ENCODE measurements around the gene WDR86. TPM values are rescaled to one million over a fixed set of nuclear protein-coding genes. Genes with fewer than 3 reads are reported as not detected.
A peak's percentile ranks its signal among the peaks of the same experiment; 100 is the strongest.

Gene WDR86
- total RNA-seq, 1 experiment from 2014 or later, result 0.86 TPM

DNA sequence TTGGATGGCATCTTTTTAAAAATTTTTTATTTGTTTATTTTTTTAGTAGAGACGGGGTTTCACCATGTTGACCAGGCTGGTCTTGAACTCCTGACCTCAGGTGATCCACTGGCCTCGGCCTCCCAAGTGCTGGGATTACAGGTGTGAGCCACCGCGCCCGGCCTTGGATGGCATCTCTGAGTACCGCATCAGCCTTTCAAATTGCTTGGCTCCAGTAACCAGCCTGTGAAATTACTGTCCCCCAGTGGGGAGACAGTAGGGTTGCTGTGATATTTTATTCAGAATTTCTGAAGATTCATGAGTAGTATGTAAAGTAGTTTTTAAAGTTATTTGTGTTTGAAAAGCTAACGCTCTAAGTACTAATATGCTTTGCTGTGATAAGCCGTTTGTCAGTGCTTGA is 67.0 kb downstream of the WDR86 start:
- no TSS peak for BruUV-seq (replicated peaks)
- Histone ChIP-seq H3K4me3 (ENCODE audit: low read depth, low read length, poor library complexity, severe bottlenecking) (peak overlapping the region; percentile 93), H3K36me3 (ENCODE audit: insufficient read depth, low read length, poor library complexity, severe bottlenecking) (peaks cover 14% of the 10 kb centered on the region), H3K27ac (ENCODE audit: low read depth, low read length, poor library complexity, severe bottlenecking) (no peak overlapping the region), H3K27me3 (replicated peaks; ENCODE audit: insufficient read depth, low read depth, low read length, poor library complexity) (no peaks in the 10 kb centered on the region), H3K9me3 (ENCODE audit: low read depth, low read length, poor library complexity, severe bottlenecking) (no peaks in the 10 kb centered on the region), H3K4me1 (ENCODE audit: insufficient read depth, low read length, poor library complexity, severe bottlenecking) (peaks cover 6% of the 10 kb centered on the region)
- intact Hi-C loops (cut with micrococcal nuclease; ENCODE audit: unreplicated experiment), result no loop called here
- ChIA-PET POLR2A (ENCODE audit: low non-redundant PET) (no interaction called here), CTCF (no interaction called here)
- no peak for DNase-seq (ENCODE audit: low spot score)
- TF ChIP-seq CTCF (conservative IDR thresholded peaks at IDR 0.05; ENCODE audit: low read depth, low read length), result no peak
- no peak for TF ChIP-seq EZH2 (IDR thresholded peaks at IDR 0.05; ENCODE audit: borderline replicate concordance, low read depth, low read length, poor library complexity, severe bottlenecking)

- Histone ChIP-seq H3K27me3 (replicated peaks; ENCODE audit: insufficient read depth, low read depth, low read length, poor library complexity) (no peaks in the 10 kb centered on the region), H3K4me3 (ENCODE audit: low read depth, low read length, poor library complexity, severe bottlenecking) (peak overlapping the region; percentile 93), H3K27ac (ENCODE audit: low read depth, low read length, poor library complexity, severe bottlenecking) (peak overlapping the region; percentile 54), H3K9me3 (ENCODE audit: low read depth, low read length, poor library complexity, severe bottlenecking) (no peaks in the 10 kb centered on the region), H3K4me1 (ENCODE audit: insufficient read depth, low read length, poor library complexity, severe bottlenecking) (peaks cover 6% of the 10 kb centered on the region), H3K36me3 (ENCODE audit: insufficient read depth, low read length, poor library complexity, severe bottlenecking) (peaks cover 14% of the 10 kb centered on the region)
- TF ChIP-seq CTCF (conservative IDR thresholded peaks at IDR 0.05; ENCODE audit: low read depth, low read length) (no peak), EZH2 (IDR thresholded peaks at IDR 0.05; ENCODE audit: borderline replicate concordance, low read depth, low read length, poor library complexity, severe bottlenecking) (no peak)
- ChIA-PET POLR2A (ENCODE audit: low non-redundant PET) (no interaction called here), CTCF (interaction anchor here (1.4 kb wide), 1 partner anchor 27 kb away, joined by 4 read pairs; no protein-coding TSS in a partner anchor)
- DNase-seq (ENCODE audit: low spot score), result no peak
- intact Hi-C loops (cut with micrococcal nuclease; ENCODE audit: unreplicated experiment), result no loop called here
- BruUV-seq (replicated peaks), result TSS peak; percentile 79
Measured at GRCh38 chr7:151342102-151342646, 67.7 kb downstream of the WDR86 start.

GRCh38 chr7:151341357-151342101 is 68.3 kb downstream of the WDR86 start, which contains the start of gene NUB1:
Gene NUB1, plus strand, starts transcription at chr7:151341812. Its CDS starts 3,538 bp downstream, at chr7:151345350.
- Histone ChIP-seq H3K4me1 (ENCODE audit: insufficient read depth, low read length, poor library complexity, severe bottlenecking) (peaks cover 6% of the 10 kb centered on the region), H3K36me3 (ENCODE audit: insufficient read depth, low read length, poor library complexity, severe bottlenecking) (peaks cover 14% of the 10 kb centered on the region), H3K4me3 (ENCODE audit: low read depth, low read length, poor library complexity, severe bottlenecking) (peak within 1 kb of the TSS; percentile 93), H3K27ac (ENCODE audit: low read depth, low read length, poor library complexity, severe bottlenecking) (peak within 1 kb of the TSS; percentile 54), H3K9me3 (ENCODE audit: low read depth, low read length, poor library complexity, severe bottlenecking) (no peaks in the 10 kb centered on the region), H3K27me3 (replicated peaks; ENCODE audit: insufficient read depth, low read depth, low read length, poor library complexity) (no peaks in the 10 kb centered on the region)
- POLR2A ChIA-PET (ENCODE audit: low non-redundant PET), result interaction anchor here (0.6 kb wide), 1 partner anchor 30 kb away, joined by 7 read pairs; no protein-coding TSS in a partner anchor
- intact Hi-C loops (cut with micrococcal nuclease; ENCODE audit: unreplicated experiment), result no loop called here
- TF ChIP-seq CTCF (conservative IDR thresholded peaks at IDR 0.05; ENCODE audit: low read depth, low read length), result no peak
- no peak for TF ChIP-seq EZH2 (IDR thresholded peaks at IDR 0.05; ENCODE audit: borderline replicate concordance, low read depth, low read length, poor library complexity, severe bottlenecking)
- CTCF ChIA-PET, result interaction anchor here (0.6 to 1.4 kb wide), 2 partner anchors 26 to 67 kb away, joined by 3 to 4 read pairs; no protein-coding TSS in a partner anchor
- BruUV-seq (replicated peaks), result no TSS peak
- peak; percentile 89 for DNase-seq (ENCODE audit: low spot score)

Data from A673 (cell line).